Mesenchymal stem cell (in vitro differentiated cells and primary cell): ENCODE measurements around the gene ITPKC.

Experiments
- DNase-seq: peaks from one replicate; pipeline ENCODE4 v3.0.0-alpha.2; 2013
- H2AFZ ChIP-seq: one replicate; pipeline ENCODE4 v1.6.1; 2013; ENCODE audit warnings: low read depth, mild to moderate bottlenecking, control low read depth, inconsistent platforms, low read length, moderate library complexity
- H2AK5ac ChIP-seq: 2 replicates; pipeline ENCODE4 v1.6.1; 2013; ENCODE audit warnings: low read length, moderate library complexity, mild to moderate bottlenecking, inconsistent platforms; ENCODE audit not compliant: severe bottlenecking
- H2BK120ac ChIP-seq: one replicate; pipeline ENCODE4 v1.6.1; 2013; ENCODE audit warnings: low read depth, mild to moderate bottlenecking, inconsistent platforms, low read length, moderate library complexity
- H2BK12ac ChIP-seq, 2 experiments: one replicate each; pipeline ENCODE4 v1.6.1; 2013; ENCODE audit warnings: inconsistent platforms in 2 of 2, low read length in 2 of 2, mild to moderate bottlenecking in 2 of 2, moderate library complexity in 2 of 2, control low read depth in 1 of 2
- H2BK15ac ChIP-seq: one replicate; pipeline ENCODE4 v1.6.1; 2013; ENCODE audit warnings: mild to moderate bottlenecking, low read depth, inconsistent platforms; ENCODE audit not compliant: poor library complexity, severe bottlenecking
- H2BK5ac ChIP-seq: 2 replicates; pipeline ENCODE4 v1.6.1; 2013; ENCODE audit warnings: low read depth, mild to moderate bottlenecking, low read length, control low read depth, inconsistent platforms; ENCODE audit not compliant: poor library complexity, severe bottlenecking
- H3K14ac ChIP-seq, 2 experiments: one replicate each; pipeline ENCODE4 v1.6.1; 2013; ENCODE audit warnings: inconsistent platforms in 2 of 2, low read length in 2 of 2, control low read depth in 1 of 2, mild to moderate bottlenecking in 1 of 2, moderate library complexity in 1 of 2
- H3K18ac ChIP-seq, 2 experiments: one replicate each; pipeline ENCODE4 v1.6.1; 2013; ENCODE audit warnings: inconsistent platforms in 2 of 2, low read length in 2 of 2, control low read depth in 1 of 2, low read depth in 1 of 2, mild to moderate bottlenecking in 1 of 2
- H3K23ac ChIP-seq, 2 experiments: one replicate each; pipeline ENCODE4 v1.6.1; 2013; ENCODE audit warnings: inconsistent platforms in 2 of 2, low read length in 2 of 2, mild to moderate bottlenecking in 2 of 2, moderate library complexity in 2 of 2, control low read depth in 1 of 2
- H3K27ac ChIP-seq: 2 replicates; pipeline ENCODE4 v1.5.1; 2013; ENCODE audit warnings: mild to moderate bottlenecking, moderate library complexity, low read length, control low read depth, inconsistent platforms; ENCODE audit not compliant: poor library complexity, severe bottlenecking
- H3K27me3 ChIP-seq, 2 experiments: 2 replicates each; pipeline versions ENCODE4 v1.6.1 to v1.7.0; 2013; ENCODE audit warnings: low read length in 2 of 2, mild to moderate bottlenecking in 2 of 2, moderate library complexity in 2 of 2, control low read depth in 1 of 2, inconsistent platforms in 1 of 2; ENCODE audit not compliant: control insufficient read depth in 1 of 2, insufficient read depth in 1 of 2
- H3K36me3 ChIP-seq, 2 experiments: 2 replicates each; pipeline versions ENCODE4 v1.6.1 to v1.7.0; 2013; ENCODE audit warnings: low read length in 2 of 2, control low read depth in 1 of 2, inconsistent platforms in 1 of 2, low read depth in 1 of 2, mild to moderate bottlenecking in 1 of 2; ENCODE audit not compliant: insufficient read depth in 2 of 2, control insufficient read depth in 1 of 2
- H3K4ac ChIP-seq, 2 experiments: one replicate each; pipeline ENCODE4 v1.6.1; 2013; ENCODE audit warnings: inconsistent platforms in 2 of 2, low read length in 2 of 2, mild to moderate bottlenecking in 2 of 2, moderate library complexity in 2 of 2, control low read depth in 1 of 2, low read depth in 1 of 2
- H3K4me1 ChIP-seq: 2 replicates; pipeline ENCODE4 v1.6.1; 2013; ENCODE audit warnings: low read depth, low read length, control low read depth; ENCODE audit not compliant: control insufficient read depth, insufficient read depth
- H3K4me2 ChIP-seq: 2 replicates; pipeline ENCODE4 v1.6.1; 2013; ENCODE audit warnings: low read length, mild to moderate bottlenecking, inconsistent platforms; ENCODE audit not compliant: poor library complexity, severe bottlenecking
- H3K4me3 ChIP-seq, 2 experiments: 2 replicates each; pipeline versions ENCODE4 v1.5.1 to v1.7.0; 2013; ENCODE audit warnings: low read length in 2 of 2, mild to moderate bottlenecking in 2 of 2, control low read depth in 1 of 2, low read depth in 1 of 2; ENCODE audit not compliant: insufficient read depth in 1 of 2
- H3K79me1 ChIP-seq: replicated peaks from 2 replicates; pipeline ENCODE4 v1.6.1; 2013; ENCODE audit warnings: mild to moderate bottlenecking, control low read depth, low read length, inconsistent platforms; ENCODE audit not compliant: poor library complexity, severe bottlenecking
- H3K9ac ChIP-seq: 2 replicates; pipeline ENCODE4 v1.7.0; 2013; ENCODE audit warnings: mild to moderate bottlenecking, low read length, moderate library complexity
- H3K9me3 ChIP-seq: 2 replicates; pipeline ENCODE4 v1.7.0; 2013; ENCODE audit warnings: mild to moderate bottlenecking, low read length; ENCODE audit not compliant: control insufficient read depth
- H4K8ac ChIP-seq: one replicate; pipeline ENCODE4 v1.6.1; 2013; ENCODE audit warnings: inconsistent platforms, mild to moderate bottlenecking, low read length, moderate library complexity
- H4K91ac ChIP-seq: one replicate; pipeline ENCODE4 v1.6.1; 2013; ENCODE audit warnings: mild to moderate bottlenecking, low read length, inconsistent platforms
- WGBS: methylation state at CpG from one replicate; pipeline ENCODE4 v1.1.7; 2013; ENCODE audit warnings: mixed read lengths; 5-methylcytosine and 5-hydroxymethylcytosine counted together

The ITPKC gene

DNA sequence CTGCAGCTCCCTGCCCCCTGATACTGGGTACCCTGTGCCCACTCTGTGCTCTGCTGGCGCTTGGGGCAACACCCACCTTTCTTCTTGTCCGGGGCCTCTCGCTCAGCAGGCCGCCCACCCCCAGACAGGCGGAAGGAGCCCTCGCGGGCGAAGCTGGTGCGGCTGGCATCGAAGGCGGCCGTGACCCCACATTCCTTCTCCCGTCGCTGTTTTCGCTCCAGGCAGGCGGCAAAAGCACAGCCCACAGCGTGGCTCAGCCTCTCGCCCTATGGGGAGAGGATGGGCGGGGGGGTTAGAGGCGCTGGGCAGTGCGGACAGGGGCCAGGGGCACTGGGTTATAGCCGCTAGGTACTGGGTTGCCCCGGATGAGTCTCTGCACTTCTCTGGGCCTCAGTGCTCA, 39.8 kb upstream of the ITPKC start:
- Histone ChIP-seq H3K18ac (no peak overlapping the region), H3K79me1 (peaks cover 4% of the 10 kb centered on the region), H2AFZ (no peak overlapping the region), H3K9ac (no peak overlapping the region), H3K4me3 (no peak overlapping the region), H3K4me2 (no peak overlapping the region), H2BK120ac (no peak overlapping the region), H3K27me3 (no peaks in the 10 kb centered on the region), H2AK5ac (no peak overlapping the region), H3K27ac (no peak overlapping the region), H2BK12ac (no peak overlapping the region), H2BK15ac (no peak overlapping the region), H3K36me3 (peaks cover 81 to 93% of the 10 kb centered on the region in 2 experiments), H4K91ac (no peak overlapping the region), H4K8ac (peak overlapping the region; percentile 22), H2BK5ac (no peak overlapping the region), H3K23ac (no peak overlapping the region), H3K9me3 (no peaks in the 10 kb centered on the region), H3K14ac (no peak overlapping the region), H3K4me1 (peaks cover 7% of the 10 kb centered on the region), H3K4ac (no peak overlapping the region)
- 97% methylated on average over 23 of the region's 23 CpGs for WGBS
- no peak for DNase-seq

DNA sequence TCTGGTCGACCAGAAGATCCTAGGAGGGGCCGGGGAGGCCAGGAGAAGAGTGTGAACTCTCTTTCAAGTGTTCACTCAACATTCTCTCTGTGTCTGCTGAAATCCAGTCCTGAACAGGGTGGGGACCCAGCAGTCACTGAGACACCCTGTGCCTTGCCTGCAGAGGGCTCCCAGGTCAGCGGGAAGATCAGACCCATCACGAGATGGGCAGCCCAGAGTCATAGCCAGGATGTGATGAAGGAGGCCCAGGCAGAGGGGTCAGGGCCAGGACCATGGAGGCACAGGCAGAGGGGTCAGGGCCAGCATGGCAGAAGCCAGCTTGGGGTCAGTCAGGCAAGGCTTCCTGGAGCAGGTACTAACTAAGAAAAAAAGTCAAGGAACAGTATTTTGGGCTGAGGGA, 35.9 kb upstream of the ITPKC start:
- no peak overlapping the region for H2BK120ac ChIP-seq
- H2BK5ac ChIP-seq, result no peak overlapping the region
- no peak overlapping the region for H3K23ac ChIP-seq
- DNase-seq, result no peak
- H3K79me1 ChIP-seq, result peaks cover 10% of the 10 kb centered on the region
- H4K8ac ChIP-seq, result no peak overlapping the region
- whole genome bisulfite sequencing, result 89% methylated on average over 4 of the region's 4 CpGs
- H3K4me3 ChIP-seq, result no peak overlapping the region
- H3K4ac ChIP-seq, result no peak overlapping the region
- no peak overlapping the region for H2AFZ ChIP-seq
- H3K9me3 ChIP-seq, result no peaks in the 10 kb centered on the region
- peaks cover 86 to 90% of the 10 kb centered on the region in 2 experiments for H3K36me3 ChIP-seq
- no peak overlapping the region for H3K27ac ChIP-seq
- peaks cover 2% of the 10 kb centered on the region for H3K4me1 ChIP-seq
- H3K14ac ChIP-seq, result no peak overlapping the region
- H4K91ac ChIP-seq, result no peak overlapping the region
- H2AK5ac ChIP-seq, result no peak overlapping the region
- H3K27me3 ChIP-seq, result no peaks in the 10 kb centered on the region
- H3K18ac ChIP-seq, result no peak overlapping the region
- no peak overlapping the region for H2BK15ac ChIP-seq
- H2BK12ac ChIP-seq, result no peak overlapping the region
- H3K9ac ChIP-seq, result no peak overlapping the region
- H3K4me2 ChIP-seq, result no peak overlapping the region

DNA sequence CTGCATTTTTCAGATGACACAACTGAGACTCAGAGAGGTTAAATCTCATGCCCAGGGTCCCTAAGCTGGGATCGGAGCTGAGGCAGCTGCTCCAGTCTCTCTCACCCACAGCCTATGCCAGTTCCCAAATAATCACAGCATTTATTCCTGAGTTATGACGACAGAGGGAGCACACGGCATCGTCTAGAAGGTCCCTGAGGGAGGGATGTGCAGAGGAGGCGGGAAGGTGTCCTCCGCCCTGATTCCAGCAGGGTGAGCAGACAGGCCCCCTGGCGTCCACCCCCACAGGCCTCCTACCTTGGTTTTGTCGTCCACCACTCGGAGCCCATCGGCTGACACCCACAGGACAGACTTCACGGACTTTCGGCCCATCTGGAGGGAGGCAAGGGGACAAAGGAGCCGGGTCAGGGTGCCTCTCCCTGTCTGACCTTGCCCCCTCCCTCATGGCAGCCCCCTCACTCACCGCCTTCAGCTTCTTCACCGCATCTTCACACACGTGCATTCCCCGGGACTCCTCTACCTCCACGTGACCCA, 34.4 kb upstream of the ITPKC start:
- H3K4me1 ChIP-seq, result peaks cover 2% of the 10 kb centered on the region
- H3K23ac ChIP-seq, result no peak overlapping the region
- no peak overlapping the region for H3K14ac ChIP-seq
- H2BK120ac ChIP-seq, result no peak overlapping the region
- H2BK5ac ChIP-seq, result no peak overlapping the region
- WGBS, result 95% methylated on average over 16 of the region's 18 CpGs
- no peak overlapping the region for H3K4ac ChIP-seq
- H3K9ac ChIP-seq, result no peak overlapping the region
- H4K91ac ChIP-seq, result no peak overlapping the region
- H4K8ac ChIP-seq, result no peak overlapping the region
- H3K18ac ChIP-seq, result no peak overlapping the region
- no peak overlapping the region for H2BK15ac ChIP-seq
- no peak for DNase-seq
- no peaks in the 10 kb centered on the region for H3K9me3 ChIP-seq
- H3K27ac ChIP-seq, result no peak overlapping the region
- H2AFZ ChIP-seq, result no peak overlapping the region
- H3K4me3 ChIP-seq, result no peak overlapping the region
- peaks cover 80 to 86% of the 10 kb centered on the region in 2 experiments for H3K36me3 ChIP-seq
- H2AK5ac ChIP-seq, result no peak overlapping the region
- H2BK12ac ChIP-seq, result no peak overlapping the region
- H3K4me2 ChIP-seq, result no peak overlapping the region
- no peaks in the 10 kb centered on the region for H3K27me3 ChIP-seq
- H3K79me1 ChIP-seq, result peaks cover 16% of the 10 kb centered on the region

DNA sequence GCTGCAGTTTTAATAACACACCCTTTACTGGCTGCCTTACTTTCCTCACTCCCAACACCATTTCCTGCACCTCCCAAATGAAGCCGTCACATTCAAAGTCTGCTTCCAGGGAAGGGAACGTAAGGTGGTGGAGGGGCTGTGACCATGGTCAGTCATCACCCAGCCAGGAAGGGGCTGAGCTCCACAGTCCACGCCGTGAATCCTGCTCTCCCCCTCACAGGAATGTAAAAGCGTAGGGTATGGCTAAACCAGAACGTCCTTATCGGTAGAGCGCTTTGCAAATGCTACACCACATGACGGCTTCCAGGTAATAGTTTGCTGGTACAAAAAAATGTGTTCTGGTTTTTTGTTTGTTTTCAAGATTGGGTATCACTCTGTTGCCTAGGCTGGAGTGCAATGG, 33.5 kb upstream of the ITPKC start:
- H2BK120ac ChIP-seq, result no peak overlapping the region
- peaks cover 21% of the 10 kb centered on the region for H3K79me1 ChIP-seq
- no peak overlapping the region for H2AFZ ChIP-seq
- no peaks in the 10 kb centered on the region for H3K27me3 ChIP-seq
- H4K91ac ChIP-seq, result no peak overlapping the region
- H2BK15ac ChIP-seq, result no peak overlapping the region
- no peak overlapping the region for H3K14ac ChIP-seq
- no peak overlapping the region for H3K27ac ChIP-seq
- H2BK5ac ChIP-seq, result no peak overlapping the region
- H3K9me3 ChIP-seq, result no peaks in the 10 kb centered on the region
- H2BK12ac ChIP-seq, result no peak overlapping the region
- H3K4me3 ChIP-seq, result no peak overlapping the region
- H3K36me3 ChIP-seq, result peaks cover 71 to 77% of the 10 kb centered on the region in 2 experiments
- no peak overlapping the region for H3K18ac ChIP-seq
- H4K8ac ChIP-seq, result no peak overlapping the region
- H3K4me2 ChIP-seq, result no peak overlapping the region
- no peak for DNase-seq
- no peak overlapping the region for H3K23ac ChIP-seq
- no peak overlapping the region for H3K9ac ChIP-seq
- WGBS, result 96% methylated on average over 9 of the region's 9 CpGs
- H2AK5ac ChIP-seq, result no peak overlapping the region
- peaks cover 5% of the 10 kb centered on the region for H3K4me1 ChIP-seq
- H3K4ac ChIP-seq, result no peak overlapping the region
